Left cardiac atrium (tissue), 4 donors: ENCODE measurements around the gene RDH5. TPM values are rescaled to one million over a fixed set of nuclear protein-coding genes. Genes with fewer than 3 reads are reported as not detected.
A peak's percentile ranks its signal among the peaks of the same experiment; 100 is the strongest.

Experiments used
- ATAC-seq, 2 donors: fragments of 200-7000 bp; cut with Tn5 transposase; one replicate each; pipeline ENCODE4 v1.9.1; 2020; ENCODE audit warnings: mild to moderate bottlenecking in 2 of 2, moderate library complexity in 2 of 2
- DNase-seq: peaks from one replicate; pipeline ENCODE4 v3.0.0-alpha.2; 2020
- intact Hi-C, 2 donors: fragments of 100-400 bp; cut with DNase I; formaldehyde crosslinking; loops; one replicate each; pipeline versions ENCODE4 v1.14.1 to v1.15.1; 2022 to 2023
- long read RNA-seq: library from polyadenylated mRNA; unstranded; transcript quantifications from one replicate; pipeline ENCODE4 v2.0.0, GENCODE V29; 2021
- total RNA-seq, 2 donors: library from RNA; stranded (reverse); fragmentation: NEBNext Ultra II Directional; extraction: Animal tissue kit (Norgen Biotek cat#: 25700); gene quantifications; one replicate each; pipeline ENCODE4 v1.2.1, GENCODE V29; 2021
- donor health status: DM: no; HTN: yes; CAD: no.
- donor health status: DM: no; HTN: yes; CAD: no; lungs with severe emphysema.
- donor health status: DM: yes; HTN: yes; CAD: no.
- donor health status: Dilated cardiomyopathy.

Gene RDH5
- total RNA-seq: 10 to 100 TPM; 29.5 to 38.1 TPM
- long read RNA-seq, partial matches to known transcripts: 0 of 6 reads
- long read RNA-seq, other reads (novel, unspliced or antisense): 1 of 6 reads

DNA sequence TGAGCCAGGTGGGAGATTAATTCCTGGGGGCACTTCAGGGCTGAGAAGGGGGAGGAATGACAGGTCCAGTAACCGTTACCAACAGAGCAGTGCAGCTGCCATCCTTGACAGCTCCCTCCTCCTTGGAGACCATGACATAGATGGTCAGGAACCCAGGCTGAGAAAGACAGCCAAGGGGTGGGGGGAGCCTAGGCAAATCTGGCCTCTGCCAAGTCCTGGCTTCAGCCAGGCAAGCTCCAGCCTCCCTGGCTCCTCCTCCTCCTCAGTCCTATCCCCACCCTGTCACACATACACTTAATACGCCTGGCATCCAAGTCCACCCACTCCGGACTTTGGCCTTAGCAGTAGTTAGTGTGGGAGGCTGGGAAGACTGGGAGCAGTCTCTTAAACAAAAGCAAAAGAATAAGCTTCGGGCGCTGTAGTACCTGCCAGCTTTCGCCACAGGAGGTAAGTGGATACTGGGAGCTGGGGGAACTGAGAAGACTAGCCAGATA is at the start of gene RDH5:
RDH5 (plus strand) TSS at position 323 of the 494 bp plus-strand sequence. CDS start 792 bp downstream, outside the sequence.
- ATAC-seq: peak; percentile 54 to 62
- intact Hi-C loops: no loop called here
- peak; percentile 75 for DNase-seq

DNA sequence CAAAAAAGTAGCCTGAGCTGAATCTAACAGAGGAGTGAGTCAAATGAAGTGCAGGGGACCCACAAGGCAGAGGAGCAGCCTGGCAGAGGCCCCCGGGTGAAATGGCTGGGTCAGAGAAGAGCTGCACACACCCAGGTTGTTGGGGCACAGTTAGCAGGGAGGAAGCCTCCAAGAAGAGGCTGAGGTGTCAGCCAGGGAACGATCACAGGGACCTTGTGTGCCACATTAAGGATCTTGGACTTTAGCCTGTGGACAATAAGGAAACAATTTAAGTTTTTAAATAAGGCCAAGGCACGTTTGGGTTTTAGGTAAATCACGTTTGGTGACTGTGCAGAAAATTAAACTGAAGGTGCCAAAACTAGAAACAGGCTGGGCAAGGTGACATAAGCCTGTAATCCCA is 48.4 kb upstream of the RDH5 start:
- DNase-seq (no peak), ATAC-seq (no peak)
- intact Hi-C loops: no loop called here

DNA sequence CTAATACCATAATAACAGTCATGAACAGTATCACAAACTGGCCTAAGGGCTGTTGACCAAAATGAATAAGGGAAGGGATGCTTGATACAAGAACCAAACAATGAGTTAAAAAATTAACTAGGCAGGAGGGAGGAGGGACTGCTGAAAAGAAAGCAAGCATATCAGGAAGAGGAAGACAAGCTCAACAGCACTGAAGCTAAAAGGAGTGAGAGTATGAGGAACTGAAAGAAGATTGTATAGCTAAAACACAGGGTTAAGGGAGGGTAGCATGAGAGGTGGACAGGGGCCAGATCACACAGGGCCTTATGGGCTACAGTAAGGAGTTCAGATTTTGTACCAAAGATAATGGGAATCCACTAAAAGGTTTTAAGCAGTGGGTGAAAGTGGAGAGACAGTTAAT is 46.6 kb upstream of the RDH5 start:
- intact Hi-C loops: no loop called here
- peak; percentile 44 to 52 for ATAC-seq
- no peak for DNase-seq

DNA sequence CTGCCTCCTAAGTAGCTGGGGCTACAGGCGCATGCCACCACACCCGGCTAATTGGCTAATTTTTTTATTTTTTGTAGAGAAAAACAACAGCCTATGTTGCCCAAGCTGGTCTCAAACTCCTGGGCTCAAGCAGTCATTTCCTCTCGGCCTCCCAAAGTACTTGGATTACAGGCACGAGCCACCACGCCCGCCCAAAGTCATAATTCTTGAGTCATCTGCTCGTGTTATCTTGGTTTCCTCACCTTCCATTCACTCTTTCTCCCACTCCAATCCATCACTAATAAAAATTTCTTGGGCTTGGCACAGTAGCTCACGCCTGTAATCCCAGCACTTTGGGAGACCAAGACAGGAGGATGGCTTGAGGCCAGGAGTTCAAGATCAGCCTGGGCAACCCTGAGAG is 44.5 kb upstream of the RDH5 start:
- ATAC-seq (peak in 1 of 2 donors; percentile 44), DNase-seq (no peak)
- intact Hi-C loops: no loop called here

DNA sequence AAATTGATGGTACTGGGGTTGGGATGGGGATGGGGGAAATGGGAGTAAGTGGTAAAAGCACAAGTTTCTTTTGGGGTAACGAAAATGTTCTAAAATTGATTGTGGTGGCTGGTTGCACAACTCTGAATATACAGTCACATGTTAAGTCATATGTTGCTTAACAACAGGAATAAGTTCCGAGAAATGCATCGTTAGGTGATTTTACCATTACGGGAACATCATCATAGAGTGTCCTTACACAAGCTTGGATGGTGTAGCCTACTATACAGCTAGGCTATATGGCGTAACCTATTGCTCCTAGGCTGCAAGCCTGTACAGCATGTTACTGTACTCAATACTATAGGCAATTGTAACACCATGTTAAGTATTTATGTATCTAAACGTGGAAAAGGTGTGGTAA is 43.5 kb upstream of the RDH5 start:
- DNase-seq (no peak), ATAC-seq (no peak)
- intact Hi-C loops: no loop called here

GRCh38 chr12:55679691-55680090 is 40.5 kb upstream of the RDH5 start:
- intact Hi-C loops: loop anchor here in 1 of 2 donors (2.0 kb wide), 1 partner anchor 19 kb away; no protein-coding TSS in a partner anchor
- ATAC-seq (no peak), DNase-seq (no peak)

DNA sequence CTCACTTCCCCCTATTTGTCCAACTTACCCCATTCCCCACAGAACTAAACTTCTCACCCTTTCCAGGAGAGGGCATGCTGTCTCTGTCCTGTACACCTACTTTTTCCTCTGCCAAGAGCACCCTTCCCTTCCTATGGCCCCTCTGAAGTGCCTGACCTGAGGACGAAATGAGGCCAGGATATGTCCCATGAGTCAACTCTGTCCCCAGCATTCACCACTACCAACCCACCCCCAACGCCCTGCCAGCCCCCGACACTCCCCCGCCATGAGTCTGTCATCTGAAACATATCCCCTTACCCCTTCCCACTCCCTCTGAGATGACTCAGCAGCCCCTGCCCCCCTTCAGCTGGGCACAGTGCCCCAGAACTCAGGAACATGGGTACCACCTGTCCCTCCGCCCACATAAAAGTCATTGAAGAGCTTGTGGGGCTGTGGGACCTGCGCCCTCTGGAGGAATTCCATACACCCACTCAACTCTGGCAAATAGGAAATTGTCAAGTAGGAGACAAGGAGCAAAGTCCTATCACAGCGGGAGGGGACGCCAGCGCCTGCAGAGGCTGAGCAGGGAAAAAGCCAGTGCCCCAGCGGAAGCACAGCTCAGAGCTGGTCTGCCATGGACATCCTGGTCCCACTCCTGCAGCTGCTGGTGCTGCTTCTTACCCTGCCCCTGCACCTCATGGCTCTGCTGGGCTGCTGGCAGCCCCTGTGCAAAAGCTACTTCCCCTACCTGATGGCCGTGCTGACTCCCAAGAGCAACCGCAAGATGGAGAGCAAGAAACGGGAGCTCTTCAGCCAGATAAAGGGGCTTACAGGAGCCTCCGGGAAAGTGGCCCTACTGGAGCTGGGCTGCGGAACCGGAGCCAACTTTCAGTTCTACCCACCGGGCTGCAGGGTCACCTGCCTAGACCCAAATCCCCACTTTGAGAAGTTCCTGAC is 38.8 kb upstream of the RDH5 start:
- intact Hi-C loops: loop anchor here in 1 of 2 donors (2.0 kb wide), 1 partner anchor 21 kb away; no protein-coding TSS in a partner anchor
- DNase-seq (peak; percentile 71), ATAC-seq (peak; percentile 75 to 76)

GRCh38 chr12:55682087-55682796 is 38.0 kb upstream of the RDH5 start:
- ATAC-seq: peak in 1 of 2 donors; percentile 5
- intact Hi-C loops: no loop called here
- no peak for DNase-seq

GRCh38 chr12:55683676-55684075 is 36.5 kb upstream of the RDH5 start:
- ATAC-seq (no peak), DNase-seq (no peak)
- intact Hi-C loops: no loop called here

DNA sequence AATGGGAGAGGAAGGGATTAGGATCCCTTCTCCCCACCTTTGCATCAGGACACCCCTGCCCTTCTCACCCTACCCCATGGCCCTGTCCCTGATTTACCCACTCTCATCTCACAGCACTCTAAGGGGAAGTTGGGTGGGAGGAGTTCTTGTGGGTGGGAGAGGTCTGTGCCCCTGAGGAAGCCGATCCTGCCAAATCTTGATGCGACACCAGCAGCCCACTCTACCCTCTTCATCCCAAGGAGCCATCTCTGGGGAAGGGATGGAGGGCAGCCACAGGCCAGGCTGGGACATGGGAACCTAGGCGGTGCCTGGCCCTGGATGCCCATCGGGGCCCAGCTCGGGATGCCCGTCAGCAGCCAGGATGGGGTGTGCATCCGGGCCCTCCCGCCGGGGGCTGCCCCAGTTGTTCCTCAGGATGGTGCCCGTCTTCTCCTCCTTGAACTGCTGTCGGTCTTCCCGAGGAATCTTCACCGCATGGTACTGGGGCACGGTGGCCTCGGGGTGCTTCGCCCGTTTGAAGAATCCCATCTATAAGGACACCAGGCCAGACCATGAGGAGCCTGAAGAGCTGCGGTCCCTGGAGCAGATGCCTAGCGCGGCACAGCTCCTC is 35.3 kb upstream of the RDH5 start:
- intact Hi-C loops: no loop called here

DNA sequence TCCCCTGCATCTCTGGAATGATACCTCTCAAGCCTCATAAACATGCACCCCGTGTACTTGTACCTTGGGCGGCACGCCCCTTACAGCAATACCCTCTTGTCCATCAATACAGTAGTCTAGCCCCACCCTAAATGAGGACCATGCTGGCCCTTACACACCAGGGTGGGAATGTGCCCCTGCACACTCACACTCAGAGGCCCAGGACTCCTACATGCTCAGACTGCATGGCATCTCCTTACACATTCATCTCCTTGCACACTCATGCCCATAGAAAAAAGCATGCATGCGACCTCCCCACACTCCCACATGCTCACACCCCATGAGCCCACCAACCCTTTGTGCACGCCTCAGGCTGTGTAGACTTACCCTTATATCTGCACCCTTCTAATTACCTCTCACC is 34.5 kb upstream of the RDH5 start:
- ATAC-seq (no peak), DNase-seq (no peak)
- intact Hi-C loops: no loop called here

More for the DNA sequence above, 35.3 kb upstream of the RDH5 start:
- ATAC-seq (no peak), DNase-seq (no peak)

DNA sequence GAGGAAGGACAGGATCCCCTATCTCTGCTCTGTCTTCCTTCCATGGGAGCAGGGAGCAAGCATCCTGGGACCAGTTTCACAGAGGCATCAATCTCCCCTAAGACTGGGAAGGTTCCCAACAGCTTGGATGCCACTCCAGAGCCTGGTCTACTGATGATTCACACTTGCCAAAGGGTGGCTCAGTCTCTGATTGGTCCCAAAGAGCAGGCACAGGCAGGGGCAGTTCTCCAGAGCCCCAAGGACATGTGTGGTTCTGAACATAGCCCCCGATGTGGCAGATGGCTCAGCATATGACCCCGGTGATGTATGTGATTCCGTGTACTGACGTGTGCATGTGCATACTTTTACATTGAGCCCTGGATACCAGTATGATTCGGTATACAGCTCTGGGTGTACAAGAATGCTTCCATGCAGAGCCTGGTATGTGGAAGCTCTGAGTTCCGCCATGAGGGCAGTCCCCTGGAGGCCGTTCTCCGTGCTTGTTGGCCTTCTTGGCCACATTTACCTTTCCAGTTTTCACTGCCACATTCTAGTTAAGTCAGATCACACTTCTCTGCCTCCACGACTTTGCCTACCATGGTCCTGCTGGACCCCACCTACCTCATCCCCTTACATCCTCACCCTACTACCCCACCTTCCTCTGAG is 33.7 kb upstream of the RDH5 start:
- ATAC-seq: peak in 1 of 2 donors; percentile 22
- no peak for DNase-seq
- intact Hi-C loops: no loop called here

DNA sequence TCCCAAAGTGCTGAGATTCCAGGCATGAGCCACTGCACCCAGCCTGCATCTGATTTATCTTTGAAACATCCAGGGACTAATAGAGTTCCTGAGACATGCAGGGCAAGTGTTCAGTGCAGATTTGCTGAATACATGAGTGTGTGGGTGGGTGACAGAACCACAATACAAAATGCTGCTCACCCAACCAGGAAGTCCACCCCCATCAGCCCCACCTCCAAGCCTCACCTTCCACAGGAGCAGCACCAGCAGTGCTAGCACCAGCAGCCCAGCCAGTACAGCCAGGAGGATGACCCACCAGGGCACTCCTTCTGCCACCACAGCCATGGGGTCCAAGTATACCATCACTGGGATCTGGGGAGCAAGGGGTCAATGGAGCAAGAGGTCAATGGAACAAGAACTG is 32.4 kb upstream of the RDH5 start:
- DNase-seq (no peak), ATAC-seq (no peak)
- intact Hi-C loops: no loop called here

DNA sequence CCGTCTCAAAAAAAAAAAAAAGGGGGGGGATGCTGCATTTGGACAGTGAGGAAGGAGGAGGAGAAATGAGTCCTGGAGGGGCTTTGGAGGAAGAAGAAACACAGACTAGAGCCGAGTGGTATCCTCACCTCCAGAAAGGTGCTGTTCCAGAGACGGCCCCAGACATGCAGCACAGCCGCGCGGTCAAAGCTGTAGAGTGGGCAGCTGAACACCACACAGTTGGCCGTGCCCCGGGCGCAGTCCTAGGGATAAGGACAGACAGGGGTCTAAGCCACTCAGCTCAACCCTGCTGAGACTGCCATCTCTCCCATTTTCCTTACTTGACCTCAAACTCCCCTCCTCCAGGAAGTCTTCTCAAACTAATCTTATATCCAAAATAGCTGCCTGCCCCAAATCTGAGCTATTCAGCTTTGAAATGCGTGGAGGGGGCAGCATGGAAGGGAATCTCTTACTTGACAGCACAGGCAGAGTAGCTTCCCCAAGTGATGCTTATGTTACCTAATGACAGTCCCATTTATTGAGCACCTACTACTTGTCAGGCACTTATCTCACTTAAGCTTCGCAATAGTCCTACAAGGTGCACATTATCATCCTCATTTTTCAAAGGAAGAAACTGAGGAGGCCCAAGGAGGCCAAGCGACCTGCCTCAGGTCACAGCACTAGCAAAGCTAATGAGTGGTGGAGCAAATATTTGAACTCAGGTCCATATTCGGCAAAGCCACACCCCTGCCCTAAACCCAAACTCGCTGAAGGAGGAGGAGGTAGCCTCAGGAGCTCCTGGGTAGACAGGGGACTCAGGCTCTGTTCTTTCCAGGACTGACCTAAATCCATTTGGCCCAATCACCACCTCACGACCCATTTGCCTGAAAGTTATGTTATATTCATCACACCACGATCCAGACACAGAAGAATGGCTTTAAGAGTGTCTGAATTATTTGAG is 31.2 kb upstream of the RDH5 start:
- no peak for ATAC-seq
- no peak for DNase-seq
- intact Hi-C loops: no loop called here

DNA sequence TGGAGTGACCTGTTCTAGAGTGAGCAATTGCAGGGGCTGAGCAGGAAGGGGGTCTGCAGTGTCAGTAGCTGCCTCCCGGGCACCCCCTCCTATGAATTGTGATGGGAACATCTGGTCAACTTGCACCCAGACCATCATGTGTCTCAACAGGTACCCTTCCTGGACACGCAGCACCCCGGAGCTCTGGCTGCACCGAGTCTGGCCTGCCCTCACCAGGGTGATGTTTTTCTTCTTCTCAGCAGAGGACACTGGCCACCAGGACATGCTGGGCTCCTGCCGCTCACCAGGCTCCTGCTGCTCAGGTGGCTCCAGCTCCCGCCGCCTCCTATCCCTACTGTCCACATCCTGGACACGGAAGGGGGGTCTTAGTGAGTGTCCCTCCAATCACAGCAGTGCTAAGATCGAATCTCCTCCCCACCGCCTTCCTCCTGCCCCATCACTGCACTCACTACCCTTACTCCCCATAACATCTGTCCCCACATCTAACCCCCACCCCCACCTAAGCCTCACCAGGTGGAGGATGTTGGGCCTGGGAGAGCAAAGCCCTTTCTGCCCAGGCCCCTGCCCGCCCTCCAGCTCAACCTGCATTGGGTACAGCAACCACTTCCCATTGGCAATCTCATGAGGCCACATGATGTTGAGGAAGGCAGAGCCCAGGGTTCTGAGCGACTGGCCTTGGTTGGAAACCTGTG is 27.4 kb upstream of the RDH5 start:
- intact Hi-C loops: no loop called here
- DNase-seq (no peak), ATAC-seq (no peak)

- ATAC-seq (peak in 1 of 2 donors; percentile 4), DNase-seq (no peak)
- intact Hi-C loops: no loop called here
These were observed 26.6 kb upstream of the RDH5 start for GRCh38 chr12:55693323-55694187.

- intact Hi-C loops: no loop called here
- ATAC-seq: no peak
- DNase-seq: no peak
These were observed 26.0 kb upstream of the RDH5 start for GRCh38 chr12:55694188-55694515.
